Islet precursor cell (in vitro differentiated cells): ENCODE data around the gene BBOX1.
"Not testable (repeated sequence)": the region's sequence is repeated elsewhere in the genome, so short reads cannot be mapped to it uniquely, and the experiment has no call there.

Source experiments
- DNase-seq: peaks from one replicate; pipeline ENCODE4 v3.0.0-alpha.2; 2018

BBOX1 gene

GRCh38 chr11:27085605-27086004 is 45.0 kb downstream of the BBOX1 start:
- no peak for DNase-seq

GRCh38 chr11:27087432-27087831 is 46.8 kb downstream of the BBOX1 start:
- DNase-seq: no peak

- no peak for DNase-seq
Measured at GRCh38 chr11:27088353-27088752, 47.7 kb downstream of the BBOX1 start.

DNA sequence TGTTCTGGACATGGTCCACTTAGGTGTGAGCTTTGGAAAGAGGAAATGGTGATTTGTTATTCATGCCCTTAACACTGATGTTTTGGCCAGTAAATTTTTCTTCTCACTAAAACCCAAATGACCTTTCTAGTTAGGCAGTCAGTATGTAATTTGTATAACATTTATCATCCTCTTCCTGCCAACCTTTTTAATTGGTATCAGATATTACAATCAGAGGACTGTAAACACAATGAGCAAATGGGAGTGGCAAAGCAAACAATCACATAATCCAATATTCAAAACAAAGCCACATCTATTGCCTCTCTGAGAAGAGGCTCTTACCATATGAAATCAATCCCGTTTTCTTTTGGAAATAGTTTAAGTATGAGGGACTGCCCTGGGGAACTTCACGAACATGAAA is 49.1 kb downstream of the BBOX1 start:
- DNase-seq: no peak

- not testable (repeated sequence) for DNase-seq
Measured at GRCh38 chr11:27090357-27090948, 49.8 kb downstream of the BBOX1 start.

- no peak for DNase-seq
Measured at GRCh38 chr11:27094120-27094519, 53.5 kb downstream of the BBOX1 start.

DNA sequence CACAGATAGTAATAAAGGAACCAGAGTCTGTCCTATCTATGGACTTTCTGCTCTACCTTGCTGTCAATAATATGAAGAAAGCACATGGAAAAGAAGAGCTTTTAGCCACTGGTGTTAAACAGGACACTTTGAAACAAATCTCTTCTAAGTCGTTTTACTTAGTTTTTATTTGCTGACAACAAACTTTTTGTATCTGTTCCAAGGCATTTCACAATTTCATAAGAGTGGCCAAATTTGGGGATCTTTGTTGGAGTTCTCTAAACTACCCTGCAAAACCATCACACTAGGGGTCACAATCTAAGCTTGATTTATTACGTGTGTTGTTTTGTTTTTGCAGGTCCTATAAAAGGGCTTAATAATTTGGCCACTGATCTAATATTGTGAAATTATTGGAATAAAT is 54.4 kb downstream of the BBOX1 start:
- no peak for DNase-seq

GRCh38 chr11:27095887-27096286 is 55.3 kb downstream of the BBOX1 start:
- no peak for DNase-seq

DNA sequence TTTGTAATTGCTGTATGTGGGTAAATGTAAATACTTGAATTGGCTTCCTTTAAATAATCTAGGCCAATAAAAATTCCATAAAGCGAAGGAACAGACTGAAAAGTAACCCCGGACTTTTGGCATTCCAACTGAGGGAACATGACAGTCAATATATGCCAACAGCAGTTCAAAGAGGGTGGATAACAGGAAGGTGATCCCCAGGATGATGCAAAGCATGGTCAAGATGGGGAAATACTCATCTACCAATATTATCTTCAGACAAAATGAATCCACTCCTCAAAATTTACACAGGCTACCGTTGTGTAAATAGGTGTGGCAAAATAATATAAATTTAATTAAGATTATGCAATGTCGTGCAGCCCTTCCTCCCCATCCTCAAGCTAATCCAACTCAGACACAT is 56.9 kb downstream of the BBOX1 start:
- no peak for DNase-seq

DNA sequence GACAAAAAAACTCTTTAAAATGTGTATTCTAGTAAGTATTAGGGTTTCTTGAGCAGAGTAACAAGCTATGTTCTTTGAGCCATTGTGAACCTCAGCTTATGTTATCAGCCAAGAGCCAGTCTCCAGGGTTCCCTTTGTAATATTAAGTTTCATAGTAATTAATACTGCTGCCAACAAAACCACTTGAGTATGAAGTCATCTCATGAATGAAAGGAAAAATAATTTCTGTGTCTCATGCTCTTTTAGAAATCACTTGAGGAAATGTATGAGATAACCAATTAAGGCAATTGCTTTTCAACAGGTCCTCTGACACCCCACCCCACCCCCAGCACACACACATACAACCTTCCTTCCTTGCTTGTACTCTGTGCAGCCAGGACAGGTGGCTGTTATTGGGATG is 59.9 kb downstream of the BBOX1 start:
- DNase-seq: no peak

GRCh38 chr11:27107548-27107947 is 66.9 kb downstream of the BBOX1 start:
- no peak for DNase-seq

DNA sequence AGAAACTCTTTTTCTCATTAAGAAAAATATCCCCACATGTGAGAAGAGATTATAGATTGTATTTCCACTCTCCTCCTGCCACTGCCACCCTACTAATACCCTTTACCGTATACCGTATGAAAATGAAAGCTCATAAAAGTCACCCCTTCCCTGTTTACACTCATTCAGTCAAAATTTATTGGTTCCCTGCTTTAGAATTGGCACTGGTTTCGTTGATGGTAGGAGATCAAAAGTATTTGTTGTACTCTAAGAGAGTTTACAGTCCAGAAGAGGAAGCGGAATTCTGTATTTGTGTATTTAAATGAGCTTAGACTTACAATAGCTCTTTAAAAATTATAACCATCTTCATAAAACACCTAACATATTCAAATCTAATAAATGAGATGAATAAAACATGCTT is 68.2 kb downstream of the BBOX1 start:
- no peak for DNase-seq

DNA sequence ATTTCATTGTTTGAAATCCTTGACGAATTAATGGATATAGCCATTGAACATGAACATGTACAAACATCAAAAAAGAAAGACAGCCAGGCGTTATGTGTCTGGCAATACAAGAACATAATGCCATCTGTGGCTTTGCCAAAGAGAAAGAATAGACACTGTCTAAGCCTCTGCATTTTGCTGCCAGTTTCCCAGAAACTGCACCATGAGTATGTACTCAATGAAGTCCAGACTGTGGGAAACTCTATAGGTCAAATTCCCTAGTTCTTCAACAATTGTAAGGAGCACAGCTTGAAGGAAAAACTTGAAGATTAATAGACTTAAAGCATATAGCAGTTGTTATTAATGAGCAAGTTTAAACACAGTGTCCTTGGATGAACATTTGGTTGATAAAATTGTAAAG is 71.3 kb downstream of the BBOX1 start:
- DNase-seq: no peak

DNA sequence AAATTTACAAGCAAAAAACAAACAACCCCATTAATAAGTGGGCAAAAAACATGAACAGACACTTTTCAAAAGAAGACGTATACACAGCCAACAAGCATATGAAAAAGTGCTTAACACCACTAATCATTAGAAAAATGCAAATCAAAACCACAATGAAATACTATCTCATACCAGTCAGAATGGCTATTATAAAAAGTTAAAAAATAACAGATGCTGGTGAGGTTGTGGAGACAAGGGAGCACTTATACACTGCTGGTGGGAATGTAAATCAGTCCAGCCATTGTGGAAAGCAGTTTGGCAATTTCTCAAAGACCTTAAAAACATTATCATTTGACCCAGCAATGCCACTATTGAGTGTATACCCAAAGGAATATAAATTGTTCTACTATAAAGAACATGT is 72.3 kb downstream of the BBOX1 start:
- DNase-seq: no peak

- no peak for DNase-seq
Measured at GRCh38 chr11:27115051-27115650, 74.5 kb downstream of the BBOX1 start.

GRCh38 chr11:27116684-27117083 is 76.1 kb downstream of the BBOX1 start:
- DNase-seq: no peak

DNA sequence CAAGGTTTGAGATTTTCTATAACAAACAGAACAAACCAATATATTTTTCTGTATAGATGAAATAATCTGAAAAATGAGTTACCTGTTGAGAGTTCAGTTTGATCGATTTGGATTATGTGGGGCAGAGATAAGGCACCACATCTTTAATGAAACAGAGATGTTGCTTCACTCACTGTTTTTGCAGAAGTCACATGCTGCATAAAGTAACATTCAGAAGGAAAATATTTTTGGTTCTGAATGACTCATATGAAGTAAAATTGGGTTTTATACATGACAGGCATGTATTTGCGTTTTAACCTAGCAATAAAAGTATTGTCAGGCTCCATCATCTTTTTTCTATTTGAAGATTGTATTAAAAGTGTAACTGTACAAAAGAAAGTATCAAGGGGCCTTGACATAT is 77.8 kb downstream of the BBOX1 start:
- no peak for DNase-seq

DNA sequence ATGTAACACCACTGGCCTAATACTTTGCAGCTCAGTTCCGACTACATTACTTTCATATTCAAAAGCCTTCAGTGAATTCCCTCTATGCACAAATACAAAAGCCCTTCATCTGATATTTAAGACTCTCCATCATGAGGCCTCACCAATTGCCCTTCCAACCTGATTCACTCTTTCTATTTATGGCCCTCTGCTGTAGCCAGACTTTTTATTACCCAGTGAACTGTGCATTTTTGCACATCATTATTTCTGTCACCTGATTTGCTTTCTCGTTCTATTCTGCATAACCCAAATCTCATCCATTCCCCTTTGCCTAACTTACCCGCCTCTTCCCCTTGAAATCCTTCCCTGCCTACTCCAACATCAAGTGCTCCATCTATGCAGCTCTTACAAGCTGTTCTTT is 78.3 kb downstream of the BBOX1 start:
- DNase-seq: no peak

DNA sequence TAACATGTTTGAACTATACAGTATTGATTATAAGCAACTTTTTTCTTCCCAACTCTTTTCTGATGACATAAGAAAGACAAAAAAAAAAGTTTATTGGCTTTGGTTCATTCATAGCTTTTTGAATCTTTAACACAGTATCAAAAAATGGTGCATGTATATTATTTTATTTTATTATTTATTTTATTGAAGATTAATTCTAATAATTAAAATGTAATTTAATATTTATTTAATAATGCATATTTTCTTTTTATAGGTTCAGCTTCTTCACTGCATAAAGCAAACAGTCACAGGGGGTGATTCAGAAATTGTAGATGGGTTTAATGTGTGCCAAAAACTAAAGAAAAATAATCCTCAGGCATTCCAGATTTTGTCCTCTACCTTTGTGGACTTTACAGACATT is 78.8 kb downstream of the BBOX1 start:
- no peak for DNase-seq

DNA sequence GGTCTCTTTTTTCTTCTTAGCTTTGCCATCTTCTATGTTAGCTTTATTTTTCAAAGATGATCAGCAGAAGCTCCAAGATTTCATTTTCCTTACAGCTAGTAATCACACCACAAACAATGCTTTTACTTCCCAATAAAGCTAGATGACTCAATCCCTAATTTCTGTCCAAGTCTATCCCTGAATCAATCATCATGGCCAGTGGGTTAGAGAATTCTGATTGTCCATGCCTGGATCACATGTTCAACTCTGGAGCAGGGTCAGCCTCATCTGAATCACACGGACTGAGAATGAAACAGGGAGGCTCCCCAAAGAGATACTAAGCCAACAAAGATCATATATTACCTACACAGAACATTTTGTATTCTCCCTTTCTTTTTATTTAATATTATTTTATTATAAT is 79.6 kb downstream of the BBOX1 start:
- DNase-seq: no peak

DNA sequence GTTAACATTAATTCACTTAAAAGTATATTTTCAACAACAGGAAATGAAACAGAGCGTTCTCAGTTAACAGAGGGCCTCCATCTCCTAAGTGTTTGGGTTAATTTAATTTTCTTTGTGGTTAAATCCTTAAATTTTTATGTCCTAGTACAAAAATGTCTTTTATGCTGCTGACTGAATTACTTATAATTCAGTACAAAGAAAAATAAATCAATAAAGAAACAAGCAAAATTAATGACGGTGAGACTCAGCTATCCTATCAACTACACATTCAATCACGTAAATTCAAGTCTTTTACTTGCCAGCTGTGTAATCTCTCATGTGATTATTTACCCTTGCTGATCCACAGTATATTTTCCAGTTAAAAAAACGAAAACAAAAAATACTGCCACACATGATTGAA is 81.4 kb downstream of the BBOX1 start:
- no peak for DNase-seq

GRCh38 chr11:27124514-27125264 is 84.1 kb downstream of the BBOX1 start:
- DNase-seq: no peak

DNA sequence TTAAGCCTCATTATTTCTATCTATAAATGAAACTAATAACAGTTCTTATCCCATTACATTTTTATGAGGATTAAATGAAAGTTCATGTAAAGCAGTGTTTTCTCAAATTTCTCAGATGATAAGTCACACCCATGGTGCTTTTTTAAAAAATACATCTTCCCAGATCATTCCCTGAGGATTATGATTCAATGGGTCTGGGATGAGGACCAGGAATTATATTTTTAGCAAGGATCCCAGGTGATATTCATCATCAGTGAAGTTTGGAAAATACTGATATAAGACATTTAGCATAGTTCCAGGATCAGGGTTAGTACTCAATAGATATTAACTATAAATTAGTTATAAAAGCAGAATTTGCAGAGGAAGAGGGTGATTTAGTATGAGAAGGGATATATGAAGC is 89.1 kb downstream of the BBOX1 start:
- DNase-seq: no peak

DNA sequence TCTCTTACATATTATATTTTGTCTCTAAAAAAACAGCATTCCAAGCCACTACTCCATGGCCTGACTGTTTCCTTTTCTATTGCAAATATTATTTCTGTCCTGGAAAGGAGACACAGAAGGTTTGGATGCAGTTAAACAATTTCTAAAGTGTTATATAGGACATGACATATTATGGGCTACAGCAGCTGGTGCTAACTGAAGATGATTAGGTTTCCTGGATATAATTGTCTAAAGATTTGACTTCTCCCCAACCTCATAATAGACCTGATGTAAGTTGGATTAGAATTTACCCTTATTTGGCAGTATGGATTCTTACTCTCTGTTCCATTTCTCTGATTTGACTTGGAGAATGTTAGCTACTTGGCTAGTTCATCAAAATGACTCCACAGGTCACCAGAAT is 90.2 kb downstream of the BBOX1 start:
- DNase-seq: no peak

DNA sequence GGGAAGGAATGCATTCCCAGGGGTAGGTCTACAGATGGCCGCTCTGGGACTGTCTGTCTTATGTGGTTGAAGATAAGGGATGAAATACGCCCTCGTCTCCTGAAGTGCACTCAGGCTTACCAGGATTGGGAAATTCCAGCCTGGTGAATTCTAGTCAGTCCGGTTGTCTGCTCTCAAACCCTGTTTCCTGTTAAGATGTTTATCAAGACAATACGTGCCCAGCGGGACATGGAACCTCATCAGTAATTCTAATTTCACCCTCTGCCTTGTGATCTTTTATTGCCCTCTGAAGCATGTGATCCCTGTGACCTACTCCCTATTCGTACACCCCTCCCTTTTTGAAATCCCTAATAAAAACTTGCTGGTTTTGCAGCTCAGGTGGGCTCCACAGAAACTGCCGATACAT is 95.3 kb downstream of the BBOX1 start:
- DNase-seq: not testable (repeated sequence)
